C4-2B (cell line): ENCODE results near the gene ACSM4.
"Not testable (repeated sequence)": the region's sequence is repeated elsewhere in the genome, so short reads cannot be mapped to it uniquely, and the experiment has no call there.

ENCODE experiments used
- CTCF ChIP-seq: fragments of 450-650 bp; conservative IDR thresholded peaks from 2 replicates; pipeline ENCODE4 v1.5.1; 2017; ENCODE audit warnings: mild to moderate bottlenecking
- ZFX ChIP-seq: fragments of 450-650 bp; IDR thresholded peaks from 2 replicates; pipeline ENCODE4 v1.6.1; 2017

- not testable (repeated sequence) for TF ChIP-seq CTCF, ZFX
These were observed 13.3 kb upstream of the ACSM4 start for GRCh38 chr12:7290588-7290987.
